Vagina (tissue), 2 donors: ENCODE data around the gene NR2C1.

Source experiments
- CTCF ChIP-seq, 3 experiments: fragments of 450-650 bp in 2 of 3; fragments of 200-600 bp in 1 of 3; sonication (generic) in 1 of 3; IDR thresholded peaks; one replicate each; pipeline ENCODE4 v1.5.1; 2017 to 2019; ENCODE audit warnings: antibody characterized with exemption in 3 of 3, mild to moderate bottlenecking in 2 of 3, moderate library complexity in 2 of 3
- POLR2A ChIP-seq, 2 donors: fragments of 450-650 bp; IDR thresholded peaks; one replicate each; pipeline ENCODE4 v1.6.1; 2017; ENCODE audit warnings: antibody characterized with exemption in 2 of 2, mild to moderate bottlenecking in 2 of 2, moderate library complexity in 2 of 2
- POLR2AphosphoS5 ChIP-seq, 2 donors: sonication (generic); formaldehyde crosslinking; IDR thresholded peaks; one replicate each; pipeline ENCODE4 v1.9.0; 2017; ENCODE audit warnings: antibody characterized with exemption in 2 of 2, mild to moderate bottlenecking in 2 of 2, low read depth in 1 of 2; ENCODE audit not compliant: insufficient read depth in 1 of 2

- TF ChIP-seq CTCF (IDR thresholded peaks at IDR 0.05) (no peak), POLR2A (IDR thresholded peaks at IDR 0.05) (no peak), POLR2AphosphoS5 (IDR thresholded peaks at IDR 0.05; ENCODE audit: insufficient read depth in 1 of 2, low read depth in 1 of 2) (no peak)
Observed at GRCh38 chr12:95060951-95061350, 12.5 kb downstream of the NR2C1 start.
